ENCODE measurements around the gene TRMT10A.

GRCh38 chr4:99578714-99579113, 14.9 kb upstream of the TRMT10A start:
- no peak for TF ChIP-seq EGR1 (IDR thresholded peaks at IDR 0.05; ENCODE audit: low read depth)
- no peak for TF ChIP-seq CTCF (IDR thresholded peaks at IDR 0.05 in 2 of 3, conservative IDR thresholded peaks at IDR 0.05 in 1 of 3; ENCODE audit: borderline replicate concordance in 1 of 3, insufficient read depth in 1 of 3, low read depth in 2 of 3, low read length in 2 of 3)
- no peak for TF ChIP-seq POLR2A (IDR thresholded peaks at IDR 0.05; ENCODE audit: borderline replicate concordance, extremely low read depth, insufficient read depth, insufficient read length)
- no peak for TF ChIP-seq ELF1 (IDR thresholded peaks at IDR 0.05; ENCODE audit: borderline replicate concordance, low read depth)
- TF ChIP-seq POLR2AphosphoS5 (IDR thresholded peaks at IDR 0.05; ENCODE audit: low read depth, low read length): no peak
- no peak for TF ChIP-seq JUND (IDR thresholded peaks at IDR 0.05)
- TF ChIP-seq EZH2 (IDR thresholded peaks at IDR 0.05): no peak
- TF ChIP-seq EZH2phosphoT487 (IDR thresholded peaks at IDR 0.05; ENCODE audit: borderline replicate concordance): no peak
- TF ChIP-seq CEBPB (IDR thresholded peaks at IDR 0.05; ENCODE audit: low read depth): no peak
- TF ChIP-seq MAX (IDR thresholded peaks at IDR 0.05): no peak
- no peak for TF ChIP-seq YY1 (IDR thresholded peaks at IDR 0.05; ENCODE audit: extremely low read depth, insufficient replicate concordance, low read depth, low read length)

All from HCT116 (cell line).